ENCODE measurements around the gene FYN. TPM values are rescaled to one million over a fixed set of nuclear protein-coding genes. Genes with fewer than 3 reads are reported as not detected.

Gene FYN
- total RNA-seq, 1 experiment from 2014 or later, result 34.3 TPM

DNA sequence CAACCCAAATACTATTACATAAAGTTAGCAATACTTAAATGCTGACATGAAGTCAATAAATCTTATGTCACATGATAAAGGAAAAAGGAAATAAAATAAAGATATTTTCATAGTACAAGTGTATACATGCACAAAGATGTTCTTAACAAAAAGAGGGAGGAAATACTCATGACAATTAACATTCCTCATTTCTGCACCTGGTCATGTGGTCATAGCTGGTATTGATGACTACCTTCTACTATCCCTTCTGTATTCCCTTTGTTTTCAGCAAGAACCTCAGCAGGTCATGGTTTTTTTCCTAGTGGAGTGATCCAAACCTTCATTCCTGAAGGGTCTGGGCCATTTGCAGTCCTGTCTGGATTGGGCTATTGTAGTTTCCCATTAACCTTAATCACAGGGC lies 43.5 kb upstream of the FYN start:
- Histone ChIP-seq H3K9me3 (ENCODE audit: low read depth, low read length, poor library complexity, severe bottlenecking) (no peaks in the 10 kb centered on the region), H3K4me1 (ENCODE audit: insufficient read depth, low read length, poor library complexity, severe bottlenecking) (no peaks in the 10 kb centered on the region), H3K36me3 (ENCODE audit: insufficient read depth, low read length, poor library complexity, severe bottlenecking) (no peaks in the 10 kb centered on the region), H3K4me3 (ENCODE audit: low read depth, low read length, poor library complexity, severe bottlenecking) (no peak overlapping the region), H3K27ac (ENCODE audit: low read depth, low read length, poor library complexity, severe bottlenecking) (no peak overlapping the region), H3K27me3 (replicated peaks; ENCODE audit: insufficient read depth, low read depth, low read length, poor library complexity) (no peaks in the 10 kb centered on the region)
- ChIA-PET CTCF (no interaction called here), POLR2A (ENCODE audit: low non-redundant PET) (no interaction called here)
- no TSS peak for BruUV-seq (replicated peaks)
- TF ChIP-seq EZH2 (IDR thresholded peaks at IDR 0.05; ENCODE audit: borderline replicate concordance, low read depth, low read length, poor library complexity, severe bottlenecking), result no peak
- TF ChIP-seq CTCF (conservative IDR thresholded peaks at IDR 0.05; ENCODE audit: low read depth, low read length), result no peak
- no peak for DNase-seq (ENCODE audit: low spot score)
- intact Hi-C loops (cut with micrococcal nuclease; ENCODE audit: unreplicated experiment), result no loop called here

DNA sequence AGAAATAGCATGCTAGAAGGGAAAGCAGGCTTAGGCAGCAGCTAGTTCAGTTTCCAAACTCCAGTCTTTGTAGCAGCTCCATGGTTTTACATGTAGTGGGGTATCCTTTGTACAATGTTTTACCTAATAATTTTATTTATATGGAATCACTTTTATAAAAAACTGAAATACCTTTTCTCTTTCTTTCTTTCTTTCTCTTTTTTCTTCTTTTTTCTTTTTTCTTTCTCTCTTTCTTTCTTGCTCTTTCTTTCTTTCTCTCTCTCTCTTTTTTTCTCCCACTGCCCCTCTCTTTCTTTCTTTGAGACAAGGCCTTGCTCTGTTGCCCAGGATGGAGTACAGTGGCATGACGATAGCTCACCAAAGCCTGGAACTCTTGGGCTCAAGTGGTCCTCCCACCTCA lies 41.4 kb upstream of the FYN start:
- no peaks in the 10 kb centered on the region for H3K9me3 ChIP-seq (ENCODE audit: low read depth, low read length, poor library complexity, severe bottlenecking)
- BruUV-seq (replicated peaks), result no TSS peak
- intact Hi-C loops (cut with micrococcal nuclease; ENCODE audit: unreplicated experiment), result no loop called here
- POLR2A ChIA-PET (ENCODE audit: low non-redundant PET), result no interaction called here
- CTCF ChIA-PET, result no interaction called here
- no peaks in the 10 kb centered on the region for H3K27me3 ChIP-seq (replicated peaks; ENCODE audit: insufficient read depth, low read depth, low read length, poor library complexity)
- H3K27ac ChIP-seq (ENCODE audit: low read depth, low read length, poor library complexity, severe bottlenecking), result no peak overlapping the region
- no peak for TF ChIP-seq EZH2 (IDR thresholded peaks at IDR 0.05; ENCODE audit: borderline replicate concordance, low read depth, low read length, poor library complexity, severe bottlenecking)
- no peak for TF ChIP-seq CTCF (conservative IDR thresholded peaks at IDR 0.05; ENCODE audit: low read depth, low read length)
- H3K4me1 ChIP-seq (ENCODE audit: insufficient read depth, low read length, poor library complexity, severe bottlenecking), result no peaks in the 10 kb centered on the region
- no peak for DNase-seq (ENCODE audit: low spot score)
- no peak overlapping the region for H3K4me3 ChIP-seq (ENCODE audit: low read depth, low read length, poor library complexity, severe bottlenecking)
- no peaks in the 10 kb centered on the region for H3K36me3 ChIP-seq (ENCODE audit: insufficient read depth, low read length, poor library complexity, severe bottlenecking)

DNA sequence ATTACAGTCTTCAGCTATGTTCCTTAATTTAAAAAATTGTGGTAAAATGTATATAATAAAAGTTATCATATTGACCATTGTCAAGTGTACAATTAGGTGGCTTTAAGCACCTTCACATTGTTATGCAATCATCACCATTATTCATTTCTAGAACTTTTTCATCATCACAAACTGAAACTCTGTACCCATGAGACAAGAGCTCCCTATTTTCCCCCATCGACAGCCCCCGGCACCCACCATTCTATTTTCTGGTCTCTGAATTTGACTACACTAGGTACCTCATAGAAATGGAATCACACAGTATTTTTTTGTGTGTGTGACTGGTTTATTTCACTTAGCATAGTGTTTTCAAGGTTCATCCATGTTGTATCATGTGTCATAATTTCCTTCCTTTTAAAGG lies 39.7 kb upstream of the FYN start:
- no TSS peak for BruUV-seq (replicated peaks)
- no peaks in the 10 kb centered on the region for H3K4me1 ChIP-seq (ENCODE audit: insufficient read depth, low read length, poor library complexity, severe bottlenecking)
- H3K4me3 ChIP-seq (ENCODE audit: low read depth, low read length, poor library complexity, severe bottlenecking), result no peak overlapping the region
- no peak overlapping the region for H3K27ac ChIP-seq (ENCODE audit: low read depth, low read length, poor library complexity, severe bottlenecking)
- H3K36me3 ChIP-seq (ENCODE audit: insufficient read depth, low read length, poor library complexity, severe bottlenecking), result no peaks in the 10 kb centered on the region
- intact Hi-C loops (cut with micrococcal nuclease; ENCODE audit: unreplicated experiment), result no loop called here
- ChIA-PET CTCF (no interaction called here), POLR2A (ENCODE audit: low non-redundant PET) (no interaction called here)
- no peaks in the 10 kb centered on the region for H3K27me3 ChIP-seq (replicated peaks; ENCODE audit: insufficient read depth, low read depth, low read length, poor library complexity)
- TF ChIP-seq EZH2 (IDR thresholded peaks at IDR 0.05; ENCODE audit: borderline replicate concordance, low read depth, low read length, poor library complexity, severe bottlenecking) (no peak), CTCF (conservative IDR thresholded peaks at IDR 0.05; ENCODE audit: low read depth, low read length) (no peak)
- no peak for DNase-seq (ENCODE audit: low spot score)
- no peaks in the 10 kb centered on the region for H3K9me3 ChIP-seq (ENCODE audit: low read depth, low read length, poor library complexity, severe bottlenecking)
